Measurements from ENCODE around the gene CFAP97D1.

CFAP97D1 gene

DNA sequence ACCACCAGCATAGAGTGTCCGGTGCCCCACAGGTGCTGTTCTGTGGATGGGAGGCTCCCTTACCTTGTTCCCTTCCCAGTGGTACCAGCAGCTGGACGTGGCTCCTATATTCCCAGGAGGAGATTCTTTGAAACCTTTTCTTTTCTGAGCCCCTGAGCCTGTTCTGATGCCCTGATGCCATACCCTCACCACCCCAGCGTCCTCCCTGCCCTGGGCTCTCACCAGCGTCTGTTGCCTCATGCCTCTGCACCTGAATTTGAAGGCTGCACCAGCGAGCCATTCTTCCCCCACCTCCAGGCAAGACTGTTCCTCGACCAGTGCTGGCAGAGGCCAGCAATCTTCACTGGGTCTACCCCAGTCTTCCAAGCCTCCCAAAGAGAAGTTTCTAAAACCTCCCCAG, 22.1 kb upstream of the CFAP97D1 start:
- CTCF ChIA-PET, result interaction anchor here (0.8 to 6.9 kb wide), 10 partner anchors 7 to 181 kb away, joined by 3 to 132 read pairs (median 16); partner anchors contain the start of gene CFAP97D1
- Histone ChIP-seq H3K27ac (ENCODE audit: extremely low read depth, low read depth, low read length) (no peak overlapping the region), H3K4me3 (ENCODE audit: low read depth, low read length) (no peak overlapping the region), H3K4me1 (ENCODE audit: control insufficient read depth, insufficient read depth, low read length) (peaks cover 5% of the 10 kb centered on the region; the same call in 1 of the 2 replicates), H3K9me3 (ENCODE audit: control insufficient read depth, insufficient read depth, low read depth, low read length) (no peaks in the 10 kb centered on the region), H3K36me3 (ENCODE audit: control insufficient read depth in 2 of 2, insufficient read depth in 1 of 2, low read length in 2 of 2) (no peaks in the 10 kb centered on the region)
- POLR2A ChIA-PET, result interaction anchor here (2.1 kb wide), 1 partner anchor 61 kb away, joined by 5 read pairs; no protein-coding TSS in a partner anchor
- TF ChIP-seq ZNF274 (IDR thresholded peaks at IDR 0.05; ENCODE audit: low read length), result no peak
- TF ChIP-seq ZNF274 (tag by site-specific recombination; IDR thresholded peaks at IDR 0.05; ENCODE audit: borderline replicate concordance), result no peak
- no peak for TF ChIP-seq ZNF654 (tag by site-specific recombination; IDR thresholded peaks at IDR 0.05; ENCODE audit: low read depth)

- ChIA-PET CTCF (interaction anchor here (0.6 to 6.9 kb wide), 18 partner anchors 8 to 365 kb away, joined by 3 to 132 read pairs (median 8); partner anchors contain the start of genes CD300LG, CFAP97D1 and DHX8), POLR2A (interaction anchor here (0.7 to 2.1 kb wide), 5 partner anchors 45 to 64 kb away, joined by 3 to 8 read pairs (median 4); no protein-coding TSS in a partner anchor)
- H3K9me3 ChIP-seq (ENCODE audit: control insufficient read depth, insufficient read depth, low read depth, low read length), result no peaks in the 10 kb centered on the region
- H3K27ac ChIP-seq (ENCODE audit: extremely low read depth, low read depth, low read length), result no peak within 1 kb of the TSS; the same call in 1 of the 2 replicates
- H3K4me3 ChIP-seq (ENCODE audit: low read depth, low read length), result no peak within 1 kb of the TSS
- H3K4me1 ChIP-seq (ENCODE audit: control insufficient read depth, insufficient read depth, low read length), result peaks cover 5% of the 10 kb centered on the region; the same call in 1 of the 2 replicates
- H3K36me3 ChIP-seq (ENCODE audit: control insufficient read depth in 2 of 2, insufficient read depth in 1 of 2, low read length in 2 of 2), result no peaks in the 10 kb centered on the region
- TF ChIP-seq ZNF747 (tag by site-specific recombination; IDR thresholded peaks at IDR 0.05) (no peak), ZNF837 (tag by site-specific recombination; IDR thresholded peaks at IDR 0.05) (no peak), ZNF530 (tag by site-specific recombination; IDR thresholded peaks at IDR 0.05; ENCODE audit: low read depth) (no peak), ZSCAN16 (tag by site-specific recombination; IDR thresholded peaks at IDR 0.05) (no peak), ZNF19 (tag by site-specific recombination; IDR thresholded peaks at IDR 0.05; ENCODE audit: low read depth) (no peak), ZNF24 (tag by site-specific recombination; IDR thresholded peaks at IDR 0.05) (no peak), HIC1 (tag by site-specific recombination; IDR thresholded peaks at IDR 0.05) (no peak), KLF1 (tag by site-specific recombination; IDR thresholded peaks at IDR 0.05) (peak; percentile 31; the same call in 1 of the 2 replicates), ZNF155 (tag by site-specific recombination; IDR thresholded peaks at IDR 0.05) (no peak), ZNF529 (tag by site-specific recombination; IDR thresholded peaks at IDR 0.05; ENCODE audit: insufficient replicate concordance) (no peak), ZNF558 (tag by site-specific recombination; IDR thresholded peaks at IDR 0.05) (no peak), FEZF1 (tag by site-specific recombination; IDR thresholded peaks at IDR 0.05) (no peak), ZNF629 (tag by site-specific recombination; IDR thresholded peaks at IDR 0.05) (no peak), EGR2 (tag by site-specific recombination; IDR thresholded peaks at IDR 0.05; ENCODE audit: low read depth) (peak; percentile 77), MYNN (tag by site-specific recombination; IDR thresholded peaks at IDR 0.05; ENCODE audit: borderline replicate concordance) (no peak), MZF1 (tag by site-specific recombination; IDR thresholded peaks at IDR 0.05; ENCODE audit: borderline replicate concordance) (no peak), KLF16 (tag by site-specific recombination; IDR thresholded peaks at IDR 0.05) (peak; percentile 34; the same call in 1 of the 2 replicates), ZSCAN23 (tag by site-specific recombination; IDR thresholded peaks at IDR 0.05) (no peak), ZNF354C (tag by site-specific recombination; IDR thresholded peaks at IDR 0.05; ENCODE audit: borderline replicate concordance, low read depth) (no peak), ZNF677 (tag by site-specific recombination; IDR thresholded peaks at IDR 0.05) (no peak), ZNF521 (tag by site-specific recombination; IDR thresholded peaks at IDR 0.05) (no peak), TCF7L2 (IDR thresholded peaks at IDR 0.05; ENCODE audit: borderline replicate concordance, low read depth, low read length) (no peak), ZNF366 (tag by site-specific recombination; conservative IDR thresholded peaks at IDR 0.05) (no peak), ZNF670 (tag by site-specific recombination; IDR thresholded peaks at IDR 0.05; ENCODE audit: low read depth) (no peak), HOXA7 (CRISPR knock-in tag; IDR thresholded peaks at IDR 0.05; ENCODE audit: borderline replicate concordance) (no peak), ZSCAN18 (tag by site-specific recombination; IDR thresholded peaks at IDR 0.05) (no peak)
- TF ChIP-seq, protein P1, sequence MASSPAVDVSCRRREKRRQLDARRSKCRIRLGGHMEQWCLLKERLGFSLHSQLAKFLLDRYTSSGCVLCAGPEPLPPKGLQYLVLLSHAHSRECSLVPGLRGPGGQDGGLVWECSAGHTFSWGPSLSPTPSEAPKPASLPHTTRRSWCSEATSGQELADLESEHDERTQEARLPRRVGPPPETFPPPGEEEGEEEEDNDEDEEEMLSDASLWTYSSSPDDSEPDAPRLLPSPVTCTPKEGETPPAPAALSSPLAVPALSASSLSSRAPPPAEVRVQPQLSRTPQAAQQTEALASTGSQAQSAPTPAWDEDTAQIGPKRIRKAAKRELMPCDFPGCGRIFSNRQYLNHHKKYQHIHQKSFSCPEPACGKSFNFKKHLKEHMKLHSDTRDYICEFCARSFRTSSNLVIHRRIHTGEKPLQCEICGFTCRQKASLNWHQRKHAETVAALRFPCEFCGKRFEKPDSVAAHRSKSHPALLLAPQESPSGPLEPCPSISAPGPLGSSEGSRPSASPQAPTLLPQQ (tag by site-specific recombination; IDR thresholded peaks at IDR 0.05), result 0 out of 2 replicates have a peak, but pooled peaks have one; percentile 29
These were observed 21.6 kb upstream of the CFAP97D1 start, which contains the start of gene SOST for GRCh38 chr17:43758497-43759174. TSS of gene SOST (minus strand) at chr17:43758791. CDS start at chr17:43758741, 50 bp downstream.

All from HEK293 (cell line).